NCI-H2107 treated with DMSO at 0.1 percent for 48 hours (cell line): ENCODE results near the gene PIGQ.

Experiments
- DNase-seq: peaks from one replicate; lab custom pipeline; 2025; ENCODE audit not compliant: unreplicated experiment; lab: John Stamatoyannopoulos, UW

Gene PIGQ

GRCh38 chr16:627454-628239, 57.9 kb downstream of the PIGQ start:
- DNase-seq: no peak

GRCh38 chr16:628321-629061, 58.7 kb downstream of the PIGQ start:
- no peak for DNase-seq

GRCh38 chr16:629185-629832, 59.5 kb downstream of the PIGQ start:
- DNase-seq: no peak

GRCh38 chr16:629833-630248, 60.1 kb downstream of the PIGQ start:
- no peak for DNase-seq

GRCh38 chr16:630249-630814, 60.6 kb downstream of the PIGQ start:
- no peak for DNase-seq

GRCh38 chr16:630815-631405, 61.1 kb downstream of the PIGQ start, which contains the start of gene WFIKKN1:
WFIKKN1 (plus strand) TSS chr16:630985; CDS start chr16:631254, 269 bp downstream.
- DNase-seq: no peak

GRCh38 chr16:631808-632358, 62.1 kb downstream of the PIGQ start:
- no peak for DNase-seq

- DNase-seq: no peak
These were observed 62.9 kb downstream of the PIGQ start for GRCh38 chr16:632486-633335.

GRCh38 chr16:633336-634050, 63.7 kb downstream of the PIGQ start:
- no peak for DNase-seq
